Measurements from ENCODE around the gene PCDHGA12. TPM values are rescaled to one million over a fixed set of nuclear protein-coding genes. Genes with fewer than 3 reads are reported as not detected.
A peak's percentile ranks its signal among the peaks of the same experiment; 100 is the strongest.

PCDHGA12 gene
- total RNA-seq = 0.70 and 0.96 TPM in 2 replicates
- polyA plus RNA-seq = 0.66 and 1.1 TPM in 2 replicates

GRCh38 chr5:141430332-141431113 lies at the start of gene PCDHGA12:
Gene PCDHGA12, plus strand, starts transcription at chr5:141430507. Its CDS starts 253 bp downstream, at chr5:141430760.
- Histone ChIP-seq H2AFZ (no peak within 1 kb of the TSS), H3K79me2 (peaks cover 11% of the 10 kb centered on the region), H3K9me3 (ENCODE audit: low read depth) (peaks cover 67% of the 10 kb centered on the region), H4K20me1 (ENCODE audit: insufficient read depth, poor library complexity, severe bottlenecking) (no peaks in the 10 kb centered on the region), H3K9me2 (replicated peaks; ENCODE audit: insufficient read depth) (no peaks in the 10 kb centered on the region), H3K4me3 (peak within 1 kb of the TSS; percentile 10), H3K4me1 (ENCODE audit: insufficient read depth) (no peaks in the 10 kb centered on the region), H3K4me2 (no peak within 1 kb of the TSS), H3K36me3 (replicated peaks; ENCODE audit: insufficient read depth, low read depth) (peaks cover 14% of the 10 kb centered on the region), H3K27me3 (no peaks in the 10 kb centered on the region), H3K27ac (no peak within 1 kb of the TSS)
- TF ChIP-seq EZH2phosphoT487 (IDR thresholded peaks at IDR 0.05; ENCODE audit: low read depth, severe bottlenecking, unreplicated experiment) = no peak
- TF ChIP-seq EZH2 (IDR thresholded peaks at IDR 0.05; ENCODE audit: borderline replicate concordance) = no peak
- no peak for TF ChIP-seq CTCF (IDR thresholded peaks at IDR 0.05; ENCODE audit: poor library complexity)
- WGBS (ENCODE audit: low lambda C conversion rate, missing lambda C conversion rate) = 98% methylated on average over 33 of the region's 33 CpGs
- no peak for DNase-seq (ENCODE audit: low spot score)

- TF ChIP-seq CTCF (IDR thresholded peaks at IDR 0.05; ENCODE audit: poor library complexity) (no peak), EZH2phosphoT487 (IDR thresholded peaks at IDR 0.05; ENCODE audit: low read depth, severe bottlenecking, unreplicated experiment) (no peak), EZH2 (IDR thresholded peaks at IDR 0.05; ENCODE audit: borderline replicate concordance) (no peak)
- Histone ChIP-seq H3K4me3 (no peak within 1 kb of the TSS), H3K4me1 (ENCODE audit: insufficient read depth) (no peaks in the 10 kb centered on the region), H2AFZ (no peak within 1 kb of the TSS), H3K27me3 (no peaks in the 10 kb centered on the region), H3K36me3 (replicated peaks; ENCODE audit: insufficient read depth, low read depth) (no peaks in the 10 kb centered on the region), H4K20me1 (ENCODE audit: insufficient read depth, poor library complexity, severe bottlenecking) (no peaks in the 10 kb centered on the region), H3K79me2 (no peaks in the 10 kb centered on the region), H3K9me3 (ENCODE audit: low read depth) (no peaks in the 10 kb centered on the region), H3K27ac (no peak within 1 kb of the TSS), H3K9me2 (replicated peaks; ENCODE audit: insufficient read depth) (no peaks in the 10 kb centered on the region), H3K4me2 (no peak within 1 kb of the TSS)
- DNase-seq (ENCODE audit: low spot score) = no peak
- WGBS (ENCODE audit: low lambda C conversion rate, missing lambda C conversion rate) = 95% methylated on average over 37 of the region's 37 CpGs
Measured at GRCh38 chr5:141382469-141383294, 47.6 kb upstream of the PCDHGA12 start, which contains the start of gene PCDHGA7. Gene PCDHGA7, plus strand, starts transcription at chr5:141382742. Its CDS starts 158 bp downstream, at chr5:141382900.

GRCh38 chr5:141383345-141383744 lies 47.0 kb upstream of the PCDHGA12 start:
- WGBS (ENCODE audit: low lambda C conversion rate, missing lambda C conversion rate) = 96% methylated on average over 21 of the region's 21 CpGs
- Histone ChIP-seq H4K20me1 (ENCODE audit: insufficient read depth, poor library complexity, severe bottlenecking) (no peaks in the 10 kb centered on the region), H3K36me3 (replicated peaks; ENCODE audit: insufficient read depth, low read depth) (no peaks in the 10 kb centered on the region), H3K4me2 (no peak overlapping the region), H3K9me2 (replicated peaks; ENCODE audit: insufficient read depth) (no peaks in the 10 kb centered on the region), H3K79me2 (no peaks in the 10 kb centered on the region), H2AFZ (no peak overlapping the region), H3K9me3 (ENCODE audit: low read depth) (peaks cover 1% of the 10 kb centered on the region), H3K4me1 (ENCODE audit: insufficient read depth) (no peaks in the 10 kb centered on the region), H3K27ac (no peak overlapping the region), H3K27me3 (no peaks in the 10 kb centered on the region), H3K4me3 (no peak overlapping the region)
- DNase-seq (ENCODE audit: low spot score) = no peak
- TF ChIP-seq EZH2 (IDR thresholded peaks at IDR 0.05; ENCODE audit: borderline replicate concordance) (no peak), CTCF (IDR thresholded peaks at IDR 0.05; ENCODE audit: poor library complexity) (no peak), EZH2phosphoT487 (IDR thresholded peaks at IDR 0.05; ENCODE audit: low read depth, severe bottlenecking, unreplicated experiment) (no peak)
